HG02840 (cell line): ENCODE data around the gene PDHB.
A peak's percentile ranks its signal among the peaks of the same experiment; 100 is the strongest.

ENCODE experiments used
- ATAC-seq: cut with Tn5 transposase; IDR thresholded peaks from one replicate; pipeline ENCODE4 v1.9.1; 2021; ENCODE audit warnings: mild to moderate bottlenecking, moderate library complexity, moderate number of reproducible peaks; ENCODE audit not compliant: unreplicated experiment, low FRiP score

PDHB gene

GRCh38 chr3:58433400-58434167 is at the start of gene PDHB:
Gene PDHB, minus strand, starts transcription at chr3:58433832. Its CDS starts 23 bp downstream, at chr3:58433809.
- ATAC-seq, result peak; percentile 92

- ATAC-seq, result no peak
These were observed 49.4 kb upstream of the PDHB start for GRCh38 chr3:58482917-58483636.

GRCh38 chr3:58480309-58480708 is 46.7 kb upstream of the PDHB start:
- no peak for ATAC-seq

DNA sequence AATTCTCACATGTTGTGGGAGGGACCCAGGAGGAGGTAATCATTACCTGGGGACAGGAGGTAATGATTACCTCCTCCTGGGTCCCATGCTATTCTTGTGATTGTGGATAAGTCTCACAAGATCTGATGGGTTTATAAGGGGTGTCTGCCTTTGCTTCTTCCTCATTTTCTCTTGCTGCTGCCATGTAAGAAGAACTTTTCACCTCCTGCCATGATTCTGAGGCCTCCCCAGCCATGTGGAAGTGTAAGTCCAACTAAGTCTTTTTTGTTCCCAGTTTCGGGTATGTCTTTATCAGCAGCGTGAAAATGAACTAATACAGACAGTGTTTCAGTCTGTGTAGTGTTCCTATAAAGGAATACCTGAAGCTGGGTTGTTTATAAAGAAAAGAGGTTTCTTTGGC is 45.1 kb upstream of the PDHB start:
- no peak for ATAC-seq

DNA sequence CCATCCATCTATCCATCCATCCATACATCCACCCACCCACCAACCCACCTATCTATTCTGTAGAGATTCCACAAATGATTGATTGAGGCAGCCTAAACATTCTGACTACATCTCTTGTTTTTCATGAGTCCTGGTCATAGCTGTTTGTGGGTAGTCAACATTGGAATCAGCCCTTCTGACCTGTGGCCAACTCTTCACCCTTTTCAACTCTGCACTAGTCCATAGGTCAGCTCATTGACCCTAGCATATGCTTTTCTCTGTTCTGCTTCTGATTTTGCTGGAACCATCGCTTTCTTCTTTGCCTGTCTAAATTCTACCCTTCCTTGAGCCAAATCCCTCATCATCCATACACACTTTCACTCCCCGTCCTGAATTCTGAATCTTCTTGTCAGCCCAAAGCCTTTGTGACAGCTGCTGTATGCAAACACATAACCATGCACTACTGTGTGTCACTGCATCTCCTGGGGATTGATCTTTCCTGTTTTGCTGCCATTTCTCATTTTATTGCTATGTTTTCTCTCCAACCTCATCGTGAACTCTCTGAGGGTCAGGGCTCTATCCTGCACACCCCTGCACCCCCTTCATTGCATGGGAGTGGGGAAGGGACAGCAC is 41.4 kb upstream of the PDHB start:
- no peak for ATAC-seq

DNA sequence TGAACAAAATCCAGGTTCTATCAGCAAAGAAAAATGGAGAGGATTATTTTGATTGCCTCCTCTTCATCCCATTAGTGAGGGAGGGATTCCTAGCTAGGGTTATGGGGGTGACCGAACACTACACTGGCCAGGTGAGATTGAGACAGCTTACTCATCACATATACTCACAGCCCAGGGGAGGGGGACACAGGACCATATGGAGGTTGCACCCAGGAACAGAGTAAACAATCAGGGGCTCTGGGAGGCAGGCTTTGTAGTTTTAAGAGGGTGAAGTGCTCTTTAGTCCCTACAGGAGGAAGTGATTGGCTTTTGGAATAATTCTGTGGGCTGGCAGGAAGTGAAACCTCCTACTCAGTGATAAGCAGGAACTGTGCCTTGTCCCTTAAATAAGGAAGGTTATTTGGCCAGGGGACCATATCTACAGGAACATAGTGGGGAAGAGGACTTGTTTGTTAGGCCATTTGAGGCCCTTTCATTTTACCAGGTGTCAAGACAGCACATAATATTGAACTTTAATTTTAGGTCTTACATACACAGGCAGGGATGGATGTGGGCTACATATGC is 40.8 kb upstream of the PDHB start:
- ATAC-seq, result no peak

- no peak for ATAC-seq
These were observed 39.6 kb upstream of the PDHB start for GRCh38 chr3:58473275-58473674.

- no peak for ATAC-seq
These were observed 37.6 kb upstream of the PDHB start for GRCh38 chr3:58471025-58471887.

DNA sequence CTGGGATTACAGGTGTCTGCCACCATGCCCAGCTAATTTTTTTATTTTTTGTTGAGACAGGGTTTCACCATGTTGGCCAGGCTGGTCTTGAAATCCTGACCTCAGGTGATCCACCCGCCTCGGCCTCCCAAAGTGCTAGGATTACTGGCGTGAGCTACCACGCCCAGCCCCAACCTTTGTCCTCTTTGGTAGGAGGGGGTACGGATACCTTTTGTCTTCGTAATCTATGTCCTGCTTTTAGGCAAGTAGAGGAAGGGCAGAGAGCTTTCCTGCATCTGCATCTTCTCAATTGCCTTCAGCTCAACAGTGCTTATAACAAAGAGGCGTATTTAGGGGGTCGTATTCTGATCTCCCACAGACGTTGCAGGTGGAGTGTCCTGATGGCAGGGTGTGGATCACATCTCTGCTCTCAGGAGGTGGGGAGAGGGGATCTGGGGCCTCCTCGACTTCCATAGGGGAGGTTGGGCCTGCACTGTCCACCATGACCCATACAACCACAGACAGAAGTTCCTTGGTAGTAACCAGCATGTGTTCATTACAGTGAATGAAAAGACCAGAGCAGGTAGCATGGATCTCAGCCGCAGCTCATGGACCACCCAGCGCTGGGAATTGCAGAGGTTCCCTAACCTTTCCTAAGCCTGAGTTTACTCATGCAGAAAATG is 36.9 kb upstream of the PDHB start:
- no peak for ATAC-seq

DNA sequence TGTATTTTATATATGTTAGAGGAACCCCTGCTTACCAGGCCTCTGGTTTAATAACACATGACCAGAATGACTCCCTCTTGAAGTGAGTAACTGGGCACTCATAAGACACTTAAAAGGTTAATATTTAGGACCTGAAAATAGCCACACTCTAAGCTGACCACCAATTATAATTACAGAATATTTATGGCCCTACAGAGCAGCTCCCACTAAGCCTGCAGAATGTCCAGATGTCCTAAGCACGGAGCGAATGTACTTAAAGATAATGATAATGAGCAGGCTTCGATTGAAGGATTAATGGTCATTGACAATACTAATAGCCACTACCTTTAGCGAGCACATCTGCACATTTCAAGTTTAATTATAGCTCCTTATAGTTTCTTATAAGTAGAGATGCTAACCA is 35.5 kb upstream of the PDHB start:
- no peak for ATAC-seq

GRCh38 chr3:58466899-58467563 is 33.4 kb upstream of the PDHB start:
- no peak for ATAC-seq

GRCh38 chr3:58464866-58465265 is 31.2 kb upstream of the PDHB start:
- ATAC-seq, result no peak

DNA sequence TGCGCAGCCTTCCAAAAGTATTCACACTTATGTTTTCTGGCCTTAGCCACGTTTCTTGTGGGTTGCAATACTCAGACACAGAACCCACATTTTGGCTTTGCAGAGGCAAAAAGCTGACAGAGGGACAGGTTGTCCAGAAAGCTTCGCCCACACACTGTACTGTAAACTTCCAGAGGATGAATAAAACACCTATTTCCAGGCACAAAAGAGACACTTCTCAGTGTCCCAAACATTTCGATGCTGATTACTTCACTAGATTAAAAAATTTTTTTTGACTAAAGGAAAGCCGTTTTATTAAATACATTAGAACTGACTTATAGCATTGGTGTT is 30.3 kb upstream of the PDHB start:
- ATAC-seq, result no peak

DNA sequence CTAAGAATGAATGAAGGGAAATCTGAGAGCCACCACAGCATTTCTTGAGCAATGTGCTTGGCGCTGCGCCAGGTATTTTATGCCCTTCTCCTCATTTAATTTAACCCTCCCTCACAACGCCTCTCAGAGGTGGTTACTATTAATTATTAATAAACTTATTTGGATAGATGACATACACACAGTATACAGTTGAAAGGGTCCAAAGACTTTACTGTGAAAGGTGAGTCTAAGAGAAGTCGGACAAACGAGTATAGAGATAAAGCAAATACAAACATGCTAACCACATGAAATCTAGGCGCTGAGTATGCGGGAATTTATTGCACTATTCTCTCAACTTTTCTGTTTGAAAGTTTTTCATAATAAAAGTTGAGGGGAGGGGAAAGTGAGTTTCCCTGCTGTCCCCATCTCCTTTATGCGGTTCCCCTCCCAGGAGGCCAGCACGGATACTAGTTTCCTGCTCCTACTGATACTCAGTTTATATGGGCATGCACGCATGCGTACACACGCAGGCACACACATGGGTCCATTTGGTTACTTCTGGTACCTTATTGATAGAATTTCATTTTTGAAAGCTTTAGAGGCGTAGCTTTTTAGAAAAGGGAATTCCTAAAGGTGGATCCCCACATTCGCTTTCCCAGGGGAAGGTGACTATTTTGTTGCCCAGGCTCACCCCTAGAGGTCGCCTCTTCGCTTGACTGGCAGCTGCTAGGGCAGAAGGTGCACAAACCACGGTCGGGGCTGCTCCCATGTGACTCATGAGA is 29.7 kb upstream of the PDHB start:
- no peak for ATAC-seq

GRCh38 chr3:58462829-58463180 is 29.2 kb upstream of the PDHB start:
- ATAC-seq, result no peak

DNA sequence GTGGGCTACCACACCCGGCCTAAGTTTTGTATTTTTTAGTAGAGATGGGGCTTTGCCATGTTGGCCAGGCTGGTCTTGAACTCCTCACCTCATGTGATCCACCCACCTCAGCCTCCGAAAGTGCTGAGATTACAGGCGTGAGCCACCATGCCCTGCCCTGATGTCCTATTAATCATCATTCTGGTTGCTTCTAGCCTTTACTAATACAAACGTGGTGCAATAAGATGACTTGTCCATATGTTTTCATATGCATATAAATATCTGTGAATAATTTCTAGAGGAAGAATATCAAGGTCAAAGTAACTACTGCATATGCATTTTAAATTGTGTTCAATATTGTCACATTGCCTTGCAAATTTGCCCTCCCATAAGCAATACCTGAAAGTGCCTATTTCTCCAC is 25.5 kb upstream of the PDHB start:
- no peak for ATAC-seq

GRCh38 chr3:58452176-58452575 is 18.5 kb upstream of the PDHB start:
- no peak for ATAC-seq

DNA sequence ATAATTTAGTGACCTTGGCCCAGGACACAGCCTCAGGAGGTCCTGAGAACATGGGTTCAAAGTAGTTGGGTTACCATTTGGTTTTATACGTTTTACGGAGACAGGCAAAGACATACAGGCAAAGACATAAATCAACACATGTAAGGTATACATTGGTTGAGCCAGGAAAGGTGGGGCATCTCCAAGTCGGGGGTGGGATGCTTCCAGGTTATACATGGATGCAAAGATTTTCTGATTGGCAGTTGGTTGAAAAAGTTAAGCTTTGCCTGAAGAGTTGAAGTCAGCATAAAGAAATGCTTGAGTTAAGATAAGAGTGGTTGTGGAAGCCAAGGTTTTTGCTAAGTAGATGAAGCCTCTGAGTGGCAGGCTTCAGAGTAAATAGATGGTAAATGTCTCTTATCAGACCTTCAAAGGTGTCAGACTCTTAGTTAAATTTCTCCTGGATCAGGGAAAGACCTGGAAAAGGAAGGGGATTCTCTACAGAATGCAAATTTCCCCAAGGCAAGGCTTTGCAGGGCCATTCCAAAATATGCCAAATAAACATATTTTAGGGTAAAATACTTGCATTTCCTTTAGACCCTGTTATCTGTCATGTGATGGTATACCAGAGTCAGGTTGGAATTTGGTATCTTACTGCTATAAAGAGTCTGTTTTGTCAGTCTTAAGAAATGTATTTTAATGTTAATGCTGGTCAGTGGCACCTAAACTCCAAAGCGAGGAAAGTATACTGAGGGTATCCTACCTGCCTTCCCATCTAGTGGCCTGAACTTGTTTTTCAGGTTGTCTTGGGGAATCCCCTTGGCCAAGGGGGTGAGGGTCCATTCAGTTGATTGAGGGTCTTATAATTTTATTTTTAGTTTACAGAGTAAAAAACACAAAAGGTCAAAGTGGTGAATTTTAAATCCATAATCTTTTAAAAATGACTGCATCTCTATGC is 8.2 kb upstream of the PDHB start:
- no peak for ATAC-seq
